ENCODE data around the gene IPO4. TPM values are rescaled to one million over a fixed set of nuclear protein-coding genes. Genes with fewer than 3 reads are reported as not detected.

The IPO4 gene
- total and polyA plus RNA-seq, 2 of the 13 experiments (the other 11 are each of a cell fraction or from before 2014, with no cell fraction given): 39.0 to 179 TPM

- no peak for TF ChIP-seq EP300 (IDR thresholded peaks at IDR 0.05; ENCODE audit: low read depth in 2 of 2, low read length in 2 of 2)
- 0 out of 2 replicates have a peak, but pooled peaks have one; percentile 10 for TF ChIP-seq EP300 (CRISPR knock-in tag; IDR thresholded peaks at IDR 0.05; ENCODE audit: borderline replicate concordance)
- 0 out of 2 replicates have a peak, but pooled peaks have one; percentile 32 for TF ChIP-seq MTA1 (CRISPR knock-in tag; IDR thresholded peaks at IDR 0.05; ENCODE audit: borderline replicate concordance)
- TF ChIP-seq ZNF318 (CRISPR knock-in tag; IDR thresholded peaks at IDR 0.05): 0 out of 2 replicates have a peak, but pooled peaks have one; percentile 48
- 0 out of 2 replicates have a peak, but pooled peaks have one; percentile 13 for TF ChIP-seq ZBTB34 (CRISPR knock-in tag; IDR thresholded peaks at IDR 0.05)
- 0 out of 2 replicates have a peak, but pooled peaks have one; percentile 42 for TF ChIP-seq TRAFD1 (CRISPR knock-in tag; IDR thresholded peaks at IDR 0.05; ENCODE audit: borderline replicate concordance)
- TF ChIP-seq ZBTB46 (CRISPR knock-in tag; IDR thresholded peaks at IDR 0.05; ENCODE audit: borderline replicate concordance): 0 out of 2 replicates have a peak, but pooled peaks have one; percentile 20
- TF ChIP-seq RNF2 (conservative IDR thresholded peaks at IDR 0.05; ENCODE audit: low read depth): no peak
These were observed 26.5 kb downstream of the IPO4 start (continued) for GRCh38 chr14:24162093-24162492.

Measured in HepG2 (cell line).